HG03196 (cell line): Measurements from ENCODE around the gene NFYA.

Experiments
- ATAC-seq: cut with Tn5 transposase; IDR thresholded peaks from one replicate; pipeline ENCODE4 v1.9.1; 2021; ENCODE audit not compliant: unreplicated experiment

Gene NFYA

GRCh38 chr6:41072836-41073202 lies at the start of gene NFYA:
Gene NFYA, plus strand, starts transcription at chr6:41072974. Its CDS starts 6,116 bp downstream, at chr6:41079090.
- peak; percentile 63 for ATAC-seq

DNA sequence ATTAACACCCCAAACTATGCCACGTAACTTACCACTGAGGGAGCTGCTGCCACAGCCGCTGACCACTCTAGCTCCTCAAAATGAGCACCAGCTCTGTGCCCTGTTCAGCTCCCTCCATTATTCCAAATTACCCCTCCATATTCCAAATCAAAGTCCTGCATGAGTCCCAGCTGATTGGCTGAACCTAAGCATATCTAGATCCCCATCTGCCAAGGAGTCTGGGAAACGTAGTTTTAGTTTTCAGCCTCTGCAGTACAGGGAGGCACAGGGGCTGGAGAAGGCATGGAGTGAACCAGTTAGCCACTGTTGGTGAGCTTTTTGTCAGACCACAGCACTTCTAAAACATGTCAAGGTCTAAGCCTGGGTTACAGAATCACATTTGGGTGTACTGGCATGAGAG lies 49.7 kb upstream of the NFYA start:
- no peak for ATAC-seq

- no peak for ATAC-seq
These were observed 46.7 kb upstream of the NFYA start for GRCh38 chr6:41025966-41026530.

- no peak for ATAC-seq
These were observed 45.5 kb upstream of the NFYA start for GRCh38 chr6:41027241-41027640.

GRCh38 chr6:41027799-41028560 lies 44.8 kb upstream of the NFYA start:
- peak; percentile 84 for ATAC-seq

GRCh38 chr6:41028561-41029412 lies 44.0 kb upstream of the NFYA start:
- ATAC-seq = peak; percentile 38

GRCh38 chr6:41032830-41033229 lies 39.9 kb upstream of the NFYA start:
- ATAC-seq = no peak

GRCh38 chr6:41033776-41034175 lies 39.0 kb upstream of the NFYA start:
- ATAC-seq = no peak

DNA sequence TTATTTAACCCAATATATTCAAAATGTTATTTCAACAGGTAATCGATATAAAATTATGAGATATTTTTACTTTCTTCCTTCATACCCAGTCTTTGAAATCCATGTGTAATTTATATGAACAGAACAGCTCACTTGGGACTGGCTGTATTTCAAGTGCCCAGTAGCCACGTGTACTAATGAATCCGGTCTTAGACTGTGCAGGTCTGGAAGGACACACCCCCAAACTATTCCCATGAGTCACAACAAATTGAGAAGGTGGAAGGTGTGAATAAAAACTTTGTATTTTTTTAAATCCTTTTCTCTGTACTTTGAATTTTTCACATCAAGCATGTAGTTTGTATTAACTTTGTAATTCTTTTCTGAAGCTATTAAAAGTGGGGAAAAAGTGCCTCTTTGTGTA lies 36.6 kb upstream of the NFYA start:
- no peak for ATAC-seq

DNA sequence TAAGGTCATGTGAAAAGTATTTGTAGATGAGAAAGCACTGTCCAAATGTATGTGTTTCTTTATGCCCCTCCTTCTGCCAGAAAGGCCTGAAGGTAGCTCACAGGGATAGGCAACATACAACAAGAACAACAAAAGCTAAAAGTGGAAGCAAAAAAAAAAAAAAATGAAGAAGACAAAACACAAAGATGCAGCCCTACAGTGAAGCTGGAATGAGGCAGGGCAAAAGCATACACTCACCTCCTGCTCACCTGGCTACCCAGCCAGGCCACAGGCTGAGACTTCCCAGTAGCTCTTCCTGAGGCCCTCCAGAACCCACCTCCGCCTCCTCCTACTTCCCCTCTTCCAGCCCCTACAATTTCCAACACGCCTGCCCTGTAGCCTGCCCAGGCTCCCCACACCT lies 36.2 kb upstream of the NFYA start:
- ATAC-seq = no peak

GRCh38 chr6:41037107-41037900 lies 35.5 kb upstream of the NFYA start:
- no peak for ATAC-seq

DNA sequence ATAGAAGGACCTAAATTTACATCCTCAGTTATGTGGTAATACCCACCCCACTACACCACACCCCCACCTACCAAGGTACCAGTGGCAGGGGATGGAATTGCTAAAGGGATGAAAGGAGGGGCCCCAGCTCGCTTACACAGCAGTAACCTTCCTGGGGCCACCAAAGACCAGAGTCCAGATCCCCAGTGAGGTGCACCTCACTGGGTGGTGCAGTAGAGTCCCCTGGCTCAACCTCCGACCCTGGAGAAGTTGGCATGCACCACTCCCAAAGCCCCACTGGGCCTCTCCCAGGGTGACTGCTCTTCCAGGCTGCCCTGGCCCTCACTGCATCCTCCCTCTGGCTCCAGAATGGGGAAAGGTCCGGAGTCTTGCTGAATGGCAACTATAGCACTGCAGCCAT lies 34.6 kb upstream of the NFYA start:
- no peak for ATAC-seq

DNA sequence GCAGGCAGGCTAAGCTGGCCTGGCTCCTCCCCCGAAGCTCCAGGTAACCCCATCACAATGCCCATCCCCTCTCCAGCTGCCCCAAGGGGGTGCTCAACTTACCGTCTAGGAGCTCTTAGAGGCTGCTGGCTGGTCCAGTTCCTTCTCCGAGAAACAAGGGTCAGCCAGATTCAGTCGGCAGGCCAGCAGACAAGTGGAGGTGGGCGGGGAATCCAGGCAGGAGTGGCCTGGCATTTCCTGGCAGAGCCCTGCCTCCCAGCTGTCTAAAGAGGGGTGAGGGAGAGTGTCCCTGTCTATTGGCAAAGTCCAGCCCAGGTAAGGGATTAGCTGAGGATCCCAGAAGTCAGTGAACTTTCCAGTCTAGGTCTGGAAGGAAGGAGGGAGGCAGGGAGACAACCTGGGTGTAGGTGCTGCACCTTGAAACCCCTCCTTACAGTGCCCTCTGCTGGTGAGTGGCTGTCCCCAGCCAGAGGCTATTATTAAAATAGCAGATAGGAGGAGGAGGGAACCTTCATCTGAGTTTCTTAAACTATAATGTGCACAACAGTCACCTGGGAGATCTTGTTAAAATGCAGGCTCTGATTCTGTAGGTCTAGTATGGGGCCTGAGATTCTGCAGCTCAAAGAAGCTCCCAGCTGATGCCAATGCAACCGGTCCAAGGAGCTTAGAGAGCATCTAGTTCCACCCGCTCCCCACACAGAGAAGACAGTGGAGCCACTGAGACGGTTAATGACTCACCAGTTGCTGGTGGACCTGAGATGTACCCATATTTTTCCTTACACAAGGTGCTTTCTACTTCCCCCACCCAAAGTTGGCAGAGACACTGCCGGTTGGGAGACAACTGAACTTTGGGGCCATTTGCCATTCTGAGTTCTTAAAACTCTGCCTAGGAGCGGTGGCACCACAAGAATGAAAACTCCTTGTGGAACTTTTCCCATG lies 33.4 kb upstream of the NFYA start, which contains the start of gene UNC5CL:
TSS of gene UNC5CL (minus strand) at position 162 of the 939 bp plus-strand sequence. CDS start 4,147 bp downstream, outside the sequence.
- no peak for ATAC-seq

DNA sequence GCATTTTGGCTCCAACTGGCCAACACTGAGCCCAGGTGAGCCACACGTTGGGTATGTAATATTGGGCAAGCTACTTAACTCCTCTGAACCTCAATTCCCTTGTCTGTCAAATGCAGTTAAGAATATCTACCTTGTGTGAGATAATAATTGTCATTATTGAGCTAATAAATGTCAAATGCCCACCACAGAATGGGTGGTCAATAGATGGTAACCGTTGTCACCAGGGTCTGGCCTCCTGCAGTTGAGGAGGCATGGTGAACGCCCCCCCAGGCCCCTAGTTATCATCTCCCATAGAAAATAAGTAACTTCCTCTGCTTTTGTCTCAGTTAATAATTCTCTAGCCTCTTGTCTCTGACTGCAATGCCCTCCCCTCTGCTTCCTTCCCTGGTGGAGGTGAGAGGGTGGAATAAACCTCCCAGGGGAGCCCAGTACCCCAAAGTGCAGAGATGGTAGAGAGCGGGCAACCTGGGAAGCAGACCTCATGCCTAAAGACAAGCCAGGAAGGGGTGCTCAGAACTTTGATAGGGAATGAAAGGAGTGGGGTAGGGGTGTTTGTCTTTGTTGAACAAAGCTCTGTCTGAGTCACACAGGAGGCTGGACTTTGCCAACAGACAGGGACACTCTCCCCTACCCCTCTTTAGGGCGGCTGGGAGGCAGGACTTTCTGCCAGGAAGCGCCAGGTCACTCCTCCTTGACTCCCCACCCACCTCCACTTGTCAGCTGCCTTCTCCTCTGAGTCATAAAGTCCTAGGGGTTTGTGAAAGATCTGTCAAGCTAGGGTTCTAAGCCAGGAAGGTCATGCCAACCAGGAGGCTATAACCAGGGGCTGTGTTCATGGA lies 32.5 kb upstream of the NFYA start:
- peak; percentile 40 for ATAC-seq

DNA sequence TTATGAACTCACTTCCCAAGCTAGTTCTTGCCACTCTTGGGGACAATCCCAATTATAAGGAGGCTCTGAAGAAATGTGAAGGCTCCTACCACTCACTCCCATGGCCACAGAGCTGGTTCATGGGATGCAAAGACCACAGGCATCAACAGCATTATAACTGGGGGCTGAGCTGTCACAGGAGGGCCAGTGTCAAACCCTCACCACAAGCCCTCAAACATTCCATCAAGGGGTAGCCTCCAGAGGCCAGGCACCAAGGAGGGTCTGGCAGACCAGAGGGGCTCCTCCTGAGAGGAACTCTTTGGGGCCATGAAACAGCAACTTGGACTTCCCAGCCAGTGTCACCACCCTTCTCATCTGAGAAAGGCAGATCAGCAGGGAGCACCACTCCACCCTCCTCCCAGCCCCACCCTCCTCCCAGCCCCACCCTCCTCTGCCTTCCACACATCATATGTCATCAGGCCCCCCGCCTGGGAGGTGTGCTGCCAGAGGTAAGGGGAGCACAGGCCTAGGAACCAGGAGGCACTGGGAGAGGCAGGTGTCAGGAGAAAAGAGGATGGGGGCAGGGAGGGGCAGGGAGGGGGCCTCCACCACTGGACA lies 31.7 kb upstream of the NFYA start:
- no peak for ATAC-seq

- no peak for ATAC-seq
These were observed 30.3 kb upstream of the NFYA start, which contains the start of gene TSPO2 for GRCh38 chr6:41042226-41043055. Gene TSPO2, plus strand, starts transcription at chr6:41042467. Its CDS starts 519 bp downstream, at chr6:41042986.

DNA sequence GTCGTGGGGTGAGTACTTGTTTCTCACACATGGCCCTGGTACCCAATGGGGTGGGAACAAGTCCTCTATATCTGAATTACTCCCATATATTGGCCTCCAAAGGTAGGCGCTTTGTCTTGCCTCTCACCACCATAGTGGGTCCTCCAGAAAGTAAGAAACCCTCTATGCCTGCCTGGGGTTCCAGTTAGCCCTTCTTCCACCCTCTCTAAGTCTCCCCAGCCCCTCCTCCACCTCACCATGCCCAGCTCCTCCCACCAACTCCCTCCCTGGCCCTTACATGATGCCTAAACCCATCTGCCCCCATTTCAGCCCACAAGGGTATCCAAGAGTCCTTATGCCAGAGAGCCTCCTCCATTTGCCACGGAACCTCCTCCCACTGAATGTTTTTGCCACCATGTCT lies 29.6 kb upstream of the NFYA start:
- no peak for ATAC-seq

- no peak for ATAC-seq
These were observed 27.1 kb upstream of the NFYA start for GRCh38 chr6:41045664-41046063.
